Measurements from ENCODE around the gene PVALB. TPM values are rescaled to one million over a fixed set of nuclear protein-coding genes. Genes with fewer than 3 reads are reported as not detected.

PVALB gene
- total RNA-seq, 1 experiment from 2014 or later = not detected

GRCh38 chr22:36756746-36757655, 59.8 kb downstream of the PVALB start:
- ATAC-seq = peak; percentile 12; the same call in 1 of the 2 replicates
- intact Hi-C loops (cut with micrococcal nuclease) = loop anchor here (1.0 kb wide), 1 partner anchor 211 kb away; no protein-coding TSS in a partner anchor
- no peak overlapping the region for H3K4me3 ChIP-seq (replicated peaks in 1 of 2; ENCODE audit: low read depth in 1 of 2, low read length in 2 of 2)
- ChIA-PET CTCF (interaction anchor here (0.6 to 1.6 kb wide), 6 partner anchors 9 to 398 kb away, joined by 3 to 7 read pairs (median 3); partner anchors contain the start of gene IFT27), POLR2A (no interaction called here), RAD21 (ENCODE audit: low non-redundant PET in 1 of 2, low total read pairs in 2 of 2, uncharacterized antibody in 2 of 2, unreplicated experiment in 2 of 2) (interaction anchor here in 1 of 2 experiments (1.2 kb wide), 1 partner anchor 19 kb away, joined by 3 read pairs; the partner anchor contains the start of gene IFT27)
- no peaks in the 10 kb centered on the region for H3K36me3 ChIP-seq (ENCODE audit: control insufficient read depth in 1 of 2, insufficient read depth in 2 of 2, low read length in 2 of 2)
- TF ChIP-seq, protein P1, sequence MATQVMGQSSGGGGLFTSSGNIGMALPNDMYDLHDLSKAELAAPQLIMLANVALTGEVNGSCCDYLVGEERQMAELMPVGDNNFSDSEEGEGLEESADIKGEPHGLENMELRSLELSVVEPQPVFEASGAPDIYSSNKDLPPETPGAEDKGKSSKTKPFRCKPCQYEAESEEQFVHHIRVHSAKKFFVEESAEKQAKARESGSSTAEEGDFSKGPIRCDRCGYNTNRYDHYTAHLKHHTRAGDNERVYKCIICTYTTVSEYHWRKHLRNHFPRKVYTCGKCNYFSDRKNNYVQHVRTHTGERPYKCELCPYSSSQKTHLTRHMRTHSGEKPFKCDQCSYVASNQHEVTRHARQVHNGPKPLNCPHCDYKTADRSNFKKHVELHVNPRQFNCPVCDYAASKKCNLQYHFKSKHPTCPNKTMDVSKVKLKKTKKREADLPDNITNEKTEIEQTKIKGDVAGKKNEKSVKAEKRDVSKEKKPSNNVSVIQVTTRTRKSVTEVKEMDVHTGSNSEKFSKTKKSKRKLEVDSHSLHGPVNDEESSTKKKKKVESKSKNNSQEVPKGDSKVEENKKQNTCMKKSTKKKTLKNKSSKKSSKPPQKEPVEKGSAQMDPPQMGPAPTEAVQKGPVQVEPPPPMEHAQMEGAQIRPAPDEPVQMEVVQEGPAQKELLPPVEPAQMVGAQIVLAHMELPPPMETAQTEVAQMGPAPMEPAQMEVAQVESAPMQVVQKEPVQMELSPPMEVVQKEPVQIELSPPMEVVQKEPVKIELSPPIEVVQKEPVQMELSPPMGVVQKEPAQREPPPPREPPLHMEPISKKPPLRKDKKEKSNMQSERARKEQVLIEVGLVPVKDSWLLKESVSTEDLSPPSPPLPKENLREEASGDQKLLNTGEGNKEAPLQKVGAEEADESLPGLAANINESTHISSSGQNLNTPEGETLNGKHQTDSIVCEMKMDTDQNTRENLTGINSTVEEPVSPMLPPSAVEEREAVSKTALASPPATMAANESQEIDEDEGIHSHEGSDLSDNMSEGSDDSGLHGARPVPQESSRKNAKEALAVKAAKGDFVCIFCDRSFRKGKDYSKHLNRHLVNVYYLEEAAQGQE (IDR thresholded peaks at IDR 0.05; ENCODE audit: low read depth) = no peak
- no peak for TF ChIP-seq ZNF274 (IDR thresholded peaks at IDR 0.05; ENCODE audit: low read depth, low read length)
- TF ChIP-seq POLR2AphosphoS5 (IDR thresholded peaks at IDR 0.05; ENCODE audit: low read depth, low read length) = no peak
- TF ChIP-seq EZH2 (IDR thresholded peaks at IDR 0.05) = no peak
- TF ChIP-seq ELF1 (IDR thresholded peaks at IDR 0.05; ENCODE audit: borderline replicate concordance, low read depth) = no peak
- no peak for TF ChIP-seq ZFX (IDR thresholded peaks at IDR 0.05)
- TF ChIP-seq EGR1 (IDR thresholded peaks at IDR 0.05; ENCODE audit: low read depth) = no peak
- TF ChIP-seq SRF (IDR thresholded peaks at IDR 0.05; ENCODE audit: low read depth) = no peak
- TF ChIP-seq, protein P2, sequence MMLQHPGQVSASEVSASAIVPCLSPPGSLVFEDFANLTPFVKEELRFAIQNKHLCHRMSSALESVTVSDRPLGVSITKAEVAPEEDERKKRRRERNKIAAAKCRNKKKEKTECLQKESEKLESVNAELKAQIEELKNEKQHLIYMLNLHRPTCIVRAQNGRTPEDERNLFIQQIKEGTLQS (IDR thresholded peaks at IDR 0.05) = no peak
- no peak for TF ChIP-seq SIN3A (IDR thresholded peaks at IDR 0.05; ENCODE audit: low read depth)
- no peak for TF ChIP-seq YY1 (IDR thresholded peaks at IDR 0.05; ENCODE audit: extremely low read depth, insufficient replicate concordance, low read depth, low read length)
- TF ChIP-seq CTCF (IDR thresholded peaks at IDR 0.05 in 2 of 3, conservative IDR thresholded peaks at IDR 0.05 in 1 of 3; ENCODE audit: borderline replicate concordance in 1 of 3, insufficient read depth in 1 of 3, low read depth in 2 of 3, low read length in 2 of 3) = no peak
- TF ChIP-seq, protein P3, sequence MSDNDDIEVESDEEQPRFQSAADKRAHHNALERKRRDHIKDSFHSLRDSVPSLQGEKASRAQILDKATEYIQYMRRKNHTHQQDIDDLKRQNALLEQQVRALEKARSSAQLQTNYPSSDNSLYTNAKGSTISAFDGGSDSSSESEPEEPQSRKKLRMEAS (IDR thresholded peaks at IDR 0.05) = no peak
- no peak for TF ChIP-seq SP1 (IDR thresholded peaks at IDR 0.05; ENCODE audit: low read depth)
- no peak for TF ChIP-seq ZBTB33 (IDR thresholded peaks at IDR 0.05; ENCODE audit: extremely low read depth, insufficient replicate concordance, low read length)
- no peak for TF ChIP-seq FOSL1 (IDR thresholded peaks at IDR 0.05; ENCODE audit: low read depth)
- H2AFZ ChIP-seq (ENCODE audit: low read depth, low read length, poor library complexity, severe bottlenecking) = no peak overlapping the region
- no peak for DNase-seq (ENCODE audit: low read depth, low spot score)
- no peaks in the 10 kb centered on the region for H4K20me1 ChIP-seq (ENCODE audit: insufficient read depth)
- no peak overlapping the region for H3K9ac ChIP-seq (ENCODE audit: low read length)
- peaks cover 5% of the 10 kb centered on the region; the same call in 1 of the 2 replicates for H3K27me3 ChIP-seq (ENCODE audit: insufficient read depth, low read length)
- H3K4me2 ChIP-seq (ENCODE audit: low read length) = no peak overlapping the region
- no peaks in the 10 kb centered on the region for H3K9me2 ChIP-seq (ENCODE audit: insufficient read depth)
- BruUV-seq (replicated peaks) = no TSS peak
- no peaks in the 10 kb centered on the region for H3K9me3 ChIP-seq (ENCODE audit: control insufficient read depth in 1 of 2, insufficient read depth in 1 of 2, low read depth in 1 of 2, low read length in 2 of 2)
- H3K79me2 ChIP-seq (ENCODE audit: insufficient read depth, low read length) = no peaks in the 10 kb centered on the region
- peaks cover 0 to 12% of the 10 kb centered on the region in 2 experiments; a peak in 3 of 4 replicates for H3K4me1 ChIP-seq (ENCODE audit: control insufficient read depth in 1 of 2, insufficient read depth in 2 of 2, low read length in 2 of 2)
- no peak overlapping the region for H3K27ac ChIP-seq (ENCODE audit: low read depth, low read length)

Data from HCT116 (cell line).